K562 (cell line): ENCODE measurements around the gene GJA10. TPM values are rescaled to one million over a fixed set of nuclear protein-coding genes. Genes with fewer than 3 reads are reported as not detected.

Source experiments
- ATAC-seq: fragments of 200-7000 bp; cut with Tn5 transposase; 3 replicates; pipeline ENCODE4 v1.9.1; 2020; ENCODE audit warnings: moderate library complexity
- BruUV-seq: library from RNA; stranded (reverse); fragments of 400-500 nt; replicated peaks from 2 replicates; lab custom pipeline; 2021; lab: Mats Ljungman, UMichigan
- CTCF ChIA-PET: fragments of 300-600 bp; formaldehyde crosslinking; extraction: SDS; loops from one replicate; lab custom pipeline; 2021; ENCODE audit warnings: low intra/inter-chr PET ratio; lab: Yijun Ruan, JAX
- POLR2A ChIA-PET: fragments of 300-600, 350-650 bp; sonication (Branson Sonifier 250); formaldehyde crosslinking; extraction: SDS; loops from one replicate; lab custom pipeline; 2021; ENCODE audit warnings: antibody characterized with exemption, inconsistent platforms; lab: Yijun Ruan, JAX
- DNase-seq, 4 experiments: peaks; one replicate each; pipeline versions ENCODE4 v3.0.0 to v3.0.0-alpha.2; 2011 to 2018; ENCODE audit warnings: low spot score in 3 of 4, mixed read lengths in 3 of 4; ENCODE audit errors: extremely low read depth in 1 of 4
- FAIRE-seq: peaks from 2 replicates; lab custom pipeline; 2011; peaks lifted over from hg19 to GRCh38; lab: Jason Lieb, UNC
- H2AFZ ChIP-seq: 2 replicates; pipeline ENCODE4 v1.6.0; 2011; ENCODE audit warnings: low read depth, low read length, control low read depth, inconsistent platforms
- H3K27ac ChIP-seq: fragments of 200-600 bp; 3 replicates; pipeline ENCODE4 v1.8.0; 2011; ENCODE audit warnings: low read depth, mild to moderate bottlenecking, control low read depth, inconsistent platforms, low read length, moderate library complexity, mixed read lengths; ENCODE audit errors: extremely low read depth
- H3K27me3 ChIP-seq, 2 experiments: fragments of 300-600 bp in 1 of 2; 2 replicates in 1 of 2; 3 replicates in 1 of 2; pipeline versions ENCODE4 v1.6.0 to v1.8.0; 2011; ENCODE audit warnings: inconsistent platforms in 2 of 2, low read length in 2 of 2, mild to moderate bottlenecking in 1 of 2, mixed read lengths in 1 of 2, moderate library complexity in 1 of 2; ENCODE audit not compliant: control insufficient read depth in 2 of 2, insufficient read depth in 2 of 2
- H3K36me3 ChIP-seq: fragments of 300-600 bp; 3 replicates; pipeline ENCODE4 v1.8.0; 2011; ENCODE audit warnings: mild to moderate bottlenecking, low read length, inconsistent platforms; ENCODE audit not compliant: control insufficient read depth, insufficient read depth
- H3K4me1 ChIP-seq, 2 experiments: fragments of 200-600 bp in 1 of 2; replicated peaks in 1 of 2; 2 replicates in 1 of 2; 3 replicates in 1 of 2; pipeline versions ENCODE4 v1.5.1 to v1.8.0; 2011; ENCODE audit warnings: inconsistent platforms in 2 of 2, low read length in 2 of 2, mild to moderate bottlenecking in 1 of 2, mixed read lengths in 1 of 2, moderate library complexity in 1 of 2; ENCODE audit not compliant: control insufficient read depth in 2 of 2, insufficient read depth in 2 of 2
- H3K4me2 ChIP-seq: 2 replicates; pipeline ENCODE4 v1.6.1; 2011; ENCODE audit warnings: low read length, control low read depth, inconsistent platforms, mixed read lengths; ENCODE audit not compliant: insufficient read depth
- H3K4me3 ChIP-seq: fragments of 200-600 bp; sonication (generic), shearing (Covaris generic); 2 replicates; pipeline ENCODE4 v1.5.1; 2016; ENCODE audit warnings: control low read depth, inconsistent platforms
- H3K79me2 ChIP-seq: fragments of 200-600 bp; 3 replicates; pipeline ENCODE4 v1.8.0; 2011; ENCODE audit warnings: low read length, inconsistent platforms; ENCODE audit not compliant: control insufficient read depth, insufficient read depth
- H3K9ac ChIP-seq, 2 experiments: 2 replicates each; pipeline versions ENCODE4 v1.6.0 to v1.6.1; 2011; ENCODE audit warnings: low read depth in 2 of 2, low read length in 2 of 2, control low read depth in 1 of 2, inconsistent platforms in 1 of 2, mild to moderate bottlenecking in 1 of 2, mixed read lengths in 1 of 2; ENCODE audit not compliant: insufficient read depth in 1 of 2
- H3K9me1 ChIP-seq: one replicate; pipeline ENCODE4 v1.6.0; 2011; ENCODE audit warnings: inconsistent platforms, mild to moderate bottlenecking, low read length, moderate library complexity; ENCODE audit not compliant: control insufficient read depth, insufficient read depth
- H3K9me3 ChIP-seq: replicated peaks from 2 replicates; pipeline ENCODE4 v1.5.1; 2011; ENCODE audit warnings: low read depth, low read length, inconsistent platforms; ENCODE audit not compliant: control insufficient read depth, insufficient read depth
- H4K20me1 ChIP-seq: replicated peaks from 2 replicates; pipeline ENCODE4 v1.6.1; 2011; ENCODE audit warnings: low read length, inconsistent platforms, mixed read lengths; ENCODE audit not compliant: control insufficient read depth, insufficient read depth
- CBX3 ChIP-seq, 2 experiments: IDR thresholded peaks; 1 replicate in 1 of 2; 2 replicates in 1 of 2; pipeline ENCODE4 v1.6.1; 2012; ENCODE audit warnings: inconsistent platforms in 2 of 2, low read length in 2 of 2, borderline replicate concordance in 1 of 2, control low read depth in 1 of 2
- PHF8 ChIP-seq: fragments of 200-600 bp; sonication (generic); IDR thresholded peaks from 2 replicates; pipeline ENCODE4 v1.6.1; 2012; ENCODE audit warnings: mixed run types, mild to moderate bottlenecking, inconsistent platforms, low read length, moderate library complexity, borderline replicate concordance
- SP2 ChIP-seq: IDR thresholded peaks from 2 replicates; pipeline ENCODE4 v1.6.1; 2011; ENCODE audit warnings: mild to moderate bottlenecking, low read depth, low read length, moderate library complexity; ENCODE audit not compliant: poor library complexity, severe bottlenecking; ENCODE audit errors: extremely low read depth
- TRIM24 ChIP-seq, 2 experiments: fragments of 450-650 bp; IDR thresholded peaks; 2 replicates each; pipeline ENCODE4 v1.6.1; 2016
- WGBS: fragments of 100-300 bp; shearing (Covaris generic); methylation state at CpG from one replicate; pipeline ENCODE4 v1.1.6; 2016; ENCODE audit warnings: low coverage, mixed read lengths; ENCODE audit not compliant: insufficient coverage; ENCODE audit errors: missing lambda C conversion rate; 5-methylcytosine and 5-hydroxymethylcytosine counted together
- in situ Hi-C: fragments of 300-500 bp; cut with MboI; formaldehyde crosslinking; loops from 4 replicates; pipeline ENCODE4 v1.15.0; 2018; ENCODE audit warnings: inconsistent platforms, mixed read lengths
- intact Hi-C: fragments of 100-400 bp; cut with micrococcal nuclease; formaldehyde crosslinking; loops from 2 replicates; pipeline ENCODE4 v1.14.2; 2022
- polyA plus RNA-seq, 8 experiments: library from polyadenylated mRNA; depleted of rRNA in 4 of 8; stranded (reverse) in 5 of 8; unstranded in 3 of 8; fragments of >200 nt; fragmentation: Nextera tagmentation in 2 of 8; fragmentation: Illumina TruSeq in 1 of 8; extraction: Ambion mirVana in 2 of 8; extraction: Trizol in 1 of 8; gene quantifications; 2 replicates each; pipeline versions ENCODE4 v1.2.1 to v1.2.3, GENCODE V29; 2011 to 2014; ENCODE audit warnings: inconsistent platforms in 1 of 8, missing spikeins in 1 of 8
- total RNA-seq, 7 experiments: library from RNA; depleted of rRNA in 6 of 7; stranded (reverse); fragments of >200 nt in 6 of 7; fragmentation: Illumina TruSeq in 2 of 7; extraction: Trizol in 2 of 7; gene quantifications; 2 replicates each; pipeline versions ENCODE4 v1.2.1 to v1.2.3, GENCODE V29; 2011 to 2021; ENCODE audit warnings: low replicate concordance in 1 of 7

Gene GJA10
- total and polyA plus RNA-seq, 9 of the 15 experiments (the other 6 are each of a cell fraction or from before 2014, with no cell fraction given), result not detected

DNA sequence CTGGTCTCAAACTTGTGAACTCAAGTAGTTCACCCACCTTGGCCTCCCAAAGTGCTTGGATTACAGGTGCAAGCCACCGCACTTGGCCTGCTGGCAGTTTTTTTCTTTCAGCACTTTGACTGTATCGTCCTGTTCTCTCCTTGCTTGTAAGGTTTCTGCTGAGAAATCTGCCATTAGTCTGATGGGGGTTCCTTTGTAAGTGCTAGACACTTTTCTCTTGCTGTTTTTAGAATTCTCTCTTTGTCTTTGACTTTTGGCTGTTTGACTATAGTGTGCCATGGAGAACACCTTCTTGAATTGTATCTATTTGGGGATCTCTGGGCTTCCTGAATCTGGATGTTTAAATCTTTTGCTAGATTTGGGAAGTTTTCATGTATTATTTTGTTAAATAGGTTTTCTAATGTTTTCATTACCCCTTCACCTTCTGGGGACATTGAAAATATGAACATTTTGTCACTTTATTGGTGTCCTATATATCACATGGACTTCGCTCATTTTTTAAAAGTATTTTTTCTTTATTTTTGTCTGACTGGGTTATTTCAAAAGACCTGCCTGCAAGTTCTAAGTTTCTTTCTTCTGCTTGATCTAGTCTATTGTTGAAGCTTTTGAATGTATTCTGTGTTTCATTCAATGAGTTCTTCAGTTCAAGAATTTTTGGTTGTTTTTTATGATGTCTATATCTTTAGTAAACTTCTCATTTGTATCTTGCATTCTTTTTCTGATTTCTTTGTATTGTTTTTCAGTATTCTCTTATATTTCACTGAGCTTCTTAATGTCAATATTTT lies 22.1 kb downstream of the GJA10 start:
- H4K20me1 ChIP-seq, result no peaks in the 10 kb centered on the region
- DNase-seq (no peak), ATAC-seq (no peak), FAIRE-seq (no peak)
- H3K79me2 ChIP-seq, result no peaks in the 10 kb centered on the region
- ChIA-PET CTCF (no interaction called here), POLR2A (no interaction called here)
- H2AFZ ChIP-seq, result no peak overlapping the region
- peaks cover 0 to 7% of the 10 kb centered on the region in 2 experiments; a peak in 2 of 5 replicates for H3K27me3 ChIP-seq
- no peak overlapping the region for H3K4me3 ChIP-seq
- no peaks in the 10 kb centered on the region for H3K36me3 ChIP-seq
- no peaks in the 10 kb centered on the region for H3K9me3 ChIP-seq
- BruUV-seq, result no TSS peak
- no peak overlapping the region for H3K27ac ChIP-seq
- no peaks in the 10 kb centered on the region for H3K4me1 ChIP-seq
- H3K4me2 ChIP-seq, result no peak overlapping the region
- 2% methylated on average over 3 of the region's 3 CpGs for WGBS
- no peaks in the 10 kb centered on the region for H3K9me1 ChIP-seq
- intact Hi-C loops, result no loop called here
- in situ Hi-C loops, result no loop called here
- H3K9ac ChIP-seq, result no peak overlapping the region
- TF ChIP-seq CBX3 (IDR thresholded peaks at IDR 0.05; ENCODE audit: borderline replicate concordance in 1 of 2, low read length in 2 of 2) (peak in 1 of 2 experiments; percentile 58; a peak in 1 of 3 replicates), PHF8 (no peak), TRIM24 (IDR thresholded peaks at IDR 0.05) (0 out of 4 replicates have a peak, but pooled peaks of 1 of the 2 experiments have one; percentile 18)
- TF ChIP-seq, all 486 proteins: peak for 2

DNA sequence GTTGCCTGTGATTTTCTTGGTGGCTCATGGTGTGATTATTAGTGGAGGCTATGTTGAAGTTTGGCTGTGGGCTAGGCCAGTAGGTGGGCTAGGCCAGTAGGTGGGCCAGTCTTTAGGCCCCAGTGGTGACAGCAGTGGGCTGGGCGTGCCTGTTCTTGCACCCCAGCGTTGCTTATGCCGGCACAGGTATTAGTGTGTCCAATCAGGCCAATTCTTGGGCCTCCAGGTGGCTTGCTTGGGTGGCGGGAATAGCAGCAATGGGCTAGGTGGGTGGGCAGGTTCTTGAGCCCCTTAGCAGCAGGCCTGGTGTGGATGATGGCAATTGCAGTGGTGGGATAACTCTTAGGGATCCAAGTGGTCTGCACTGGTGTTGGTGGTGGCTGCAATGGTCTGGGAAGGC lies 22.9 kb downstream of the GJA10 start:
- Histone ChIP-seq H3K9me1 (no peaks in the 10 kb centered on the region), H3K9ac (no peak overlapping the region), H4K20me1 (no peaks in the 10 kb centered on the region), H3K27ac (no peak overlapping the region), H2AFZ (no peak overlapping the region), H3K9me3 (no peaks in the 10 kb centered on the region), H3K27me3 (peaks cover 0 to 13% of the 10 kb centered on the region in 2 experiments; a peak in 2 of 5 replicates), H3K79me2 (no peaks in the 10 kb centered on the region), H3K36me3 (no peaks in the 10 kb centered on the region), H3K4me3 (no peak overlapping the region), H3K4me2 (no peak overlapping the region), H3K4me1 (no peaks in the 10 kb centered on the region)
- no TSS peak for BruUV-seq
- CTCF ChIA-PET, result no interaction called here
- no peak for TF ChIP-seq SP2
- ATAC-seq (no peak), FAIRE-seq (no peak), DNase-seq (no peak)
- intact Hi-C loops (no loop called here), in situ Hi-C loops (no loop called here)
- POLR2A ChIA-PET, result no interaction called here
- 3% methylated on average over 4 of the region's 4 CpGs for WGBS
